ENCODE data around the gene STAP1. TPM values are rescaled to one million over a fixed set of nuclear protein-coding genes. Genes with fewer than 3 reads are reported as not detected.

The STAP1 gene
- polyA plus RNA-seq, 1 of the 3 experiments (the other 2 are of a cell fraction) = not detected

- Histone ChIP-seq H3K4me2 (peak within 1 kb of the TSS; percentile 73), H2AFZ (ENCODE audit: low read depth) (peak within 1 kb of the TSS; percentile 99), H3K9me2 (no peaks in the 10 kb centered on the region), H3K9ac (peak within 1 kb of the TSS; percentile 96), H3K79me2 (ENCODE audit: insufficient read depth) (peaks cover 48% of the 10 kb centered on the region), H4K20me1 (ENCODE audit: insufficient read depth) (no peaks in the 10 kb centered on the region), H3F3A (replicated peaks; ENCODE audit: insufficient read depth) (peaks cover 8% of the 10 kb centered on the region), H3K27me3 (ENCODE audit: insufficient read depth) (no peaks in the 10 kb centered on the region), H3K4me3 (ENCODE audit: low read depth in 2 of 2, low read length in 1 of 2) (peak within 1 kb of the TSS; percentile 69 to 93), H3K4me1 (ENCODE audit: control insufficient read depth in 1 of 2, insufficient read depth in 2 of 2, low read depth in 1 of 2, low read length in 1 of 2) (peaks cover 0 to 17% of the 10 kb centered on the region in 2 experiments; a peak in 2 of 4 replicates), H3K36me3 (replicated peaks in 1 of 2; ENCODE audit: control insufficient read depth in 1 of 2, insufficient read depth in 2 of 2, low read length in 1 of 2) (peaks cover 19 to 25% of the 10 kb centered on the region in 2 experiments), H3K27ac (ENCODE audit: low read depth in 2 of 2, low read length in 1 of 2) (peak within 1 kb of the TSS; percentile 91 to 94), H3K9me3 (no peaks in the 10 kb centered on the region)
- POLR2A ChIA-PET = interaction anchor here (0.7 to 1.2 kb wide), 2 partner anchors 8 to 9 kb away, joined by 3 read pairs; no protein-coding TSS in a partner anchor
- under 1% methylated on average over 21 of the region's 53 CpGs for WGBS (ENCODE audit: low lambda C conversion rate)
- peak; percentile 91 for DNase-seq
- CTCF ChIA-PET = interaction anchor here (1.2 kb wide), 1 partner anchor 366 kb away, joined by 3 read pairs; no protein-coding TSS in a partner anchor
- TF ChIP-seq, protein P1, sequence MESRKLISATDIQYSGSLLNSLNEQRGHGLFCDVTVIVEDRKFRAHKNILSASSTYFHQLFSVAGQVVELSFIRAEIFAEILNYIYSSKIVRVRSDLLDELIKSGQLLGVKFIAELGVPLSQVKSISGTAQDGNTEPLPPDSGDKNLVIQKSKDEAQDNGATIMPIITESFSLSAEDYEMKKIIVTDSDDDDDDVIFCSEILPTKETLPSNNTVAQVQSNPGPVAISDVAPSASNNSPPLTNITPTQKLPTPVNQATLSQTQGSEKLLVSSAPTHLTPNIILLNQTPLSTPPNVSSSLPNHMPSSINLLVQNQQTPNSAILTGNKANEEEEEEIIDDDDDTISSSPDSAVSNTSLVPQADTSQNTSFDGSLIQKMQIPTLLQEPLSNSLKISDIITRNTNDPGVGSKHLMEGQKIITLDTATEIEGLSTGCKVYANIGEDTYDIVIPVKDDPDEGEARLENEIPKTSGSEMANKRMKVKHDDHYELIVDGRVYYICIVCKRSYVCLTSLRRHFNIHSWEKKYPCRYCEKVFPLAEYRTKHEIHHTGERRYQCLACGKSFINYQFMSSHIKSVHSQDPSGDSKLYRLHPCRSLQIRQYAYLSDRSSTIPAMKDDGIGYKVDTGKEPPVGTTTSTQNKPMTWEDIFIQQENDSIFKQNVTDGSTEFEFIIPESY (IDR thresholded peaks at IDR 0.05; ENCODE audit: borderline replicate concordance, low read depth) = peak; percentile 96
- TF ChIP-seq SIN3A (IDR thresholded peaks at IDR 0.05; ENCODE audit: borderline replicate concordance, low read depth, low read length) (peak; percentile 95; the same call in 1 of the 2 replicates), CTCF (IDR thresholded peaks at IDR 0.05) (no peak), TEAD4 (IDR thresholded peaks at IDR 0.05; ENCODE audit: borderline replicate concordance, insufficient read depth) (no peak), NFIC (IDR thresholded peaks at IDR 0.05; ENCODE audit: borderline replicate concordance) (no peak), CHD2 (IDR thresholded peaks at IDR 0.05; ENCODE audit: low read length, partially characterized antibody) (peak; percentile 98), TCF12 (IDR thresholded peaks at IDR 0.05) (peak; percentile 6; the same call in 1 of the 2 replicates), USF2 (IDR thresholded peaks at IDR 0.05; ENCODE audit: borderline replicate concordance, low read depth, low read length) (no peak), NRF1 (IDR thresholded peaks at IDR 0.05; ENCODE audit: low read depth, low read length) (peak; percentile 75), RCOR1 (IDR thresholded peaks at IDR 0.05; ENCODE audit: low read length) (peak; percentile 16; the same call in 1 of the 2 replicates), RFX5 (IDR thresholded peaks at IDR 0.05; ENCODE audit: low read length) (no peak), GABPA (IDR thresholded peaks at IDR 0.05; ENCODE audit: low read depth) (peak; percentile 61), MEF2A (IDR thresholded peaks at IDR 0.05; ENCODE audit: borderline replicate concordance, low read depth) (no peak), SMC3 (IDR thresholded peaks at IDR 0.05; ENCODE audit: low read depth, low read length) (no peak), RXRA (IDR thresholded peaks at IDR 0.05; ENCODE audit: borderline replicate concordance, low read depth) (no peak), IRF3 (IDR thresholded peaks at IDR 0.05; ENCODE audit: low read depth, low read length) (no peak), JUND (IDR thresholded peaks at IDR 0.05) (no peak), POLR2AphosphoS5 (IDR thresholded peaks at IDR 0.05; ENCODE audit: low read depth, low read length) (peak; percentile 93), GATA2 (CRISPR knock-in tag; IDR thresholded peaks at IDR 0.05) (no peak), PBX3 (IDR thresholded peaks at IDR 0.05) (no peak), YY1 (IDR thresholded peaks at IDR 0.05; ENCODE audit: low read depth) (no peak), FOXM1 (IDR thresholded peaks at IDR 0.05; ENCODE audit: low read depth) (no peak; the same call in 1 of the 2 replicates), FOXJ3 (CRISPR knock-in tag; IDR thresholded peaks at IDR 0.05) (no peak; the same call in 1 of the 2 replicates), MXI1 (IDR thresholded peaks at IDR 0.05; ENCODE audit: low read depth, low read length) (peak; percentile 85), RAD21 (IDR thresholded peaks at IDR 0.05; ENCODE audit: low read length) (no peak)
- TF ChIP-seq, protein P2, sequence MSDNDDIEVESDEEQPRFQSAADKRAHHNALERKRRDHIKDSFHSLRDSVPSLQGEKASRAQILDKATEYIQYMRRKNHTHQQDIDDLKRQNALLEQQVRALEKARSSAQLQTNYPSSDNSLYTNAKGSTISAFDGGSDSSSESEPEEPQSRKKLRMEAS (IDR thresholded peaks at IDR 0.05; ENCODE audit: low read depth) = peak; percentile 59
These were observed 13.1 kb upstream of the STAP1 start, which contains the start of gene CENPC for GRCh38 chr4:67545199-67546003. TSS of gene CENPC (minus strand) at chr4:67545503. CDS start at chr4:67545355, 148 bp downstream.

All from SK-N-SH (cell line).